Kasumi-1 (cell line): Measurements from ENCODE around the gene ZNF813.
"Not testable (repeated sequence)": the region's sequence is repeated elsewhere in the genome, so short reads cannot be mapped to it uniquely, and the experiment has no call there.

Experiments used
- DNase-seq, 2 experiments: peaks; one replicate each; lab custom pipeline; 2025; lab: John Stamatoyannopoulos, UW

ZNF813 gene

GRCh38 chr19:53467485-53468262 lies at the start of gene ZNF813:
Gene ZNF813, plus strand, starts transcription at chr19:53467733. Its CDS starts 16,090 bp downstream, at chr19:53483823.
- DNase-seq: no peak

GRCh38 chr19:53420520-53421315 lies 46.8 kb upstream of the ZNF813 start:
- not testable (repeated sequence) for DNase-seq

- DNase-seq: no peak
Measured at GRCh38 chr19:53422551-53422950, 45.0 kb upstream of the ZNF813 start.

- not testable (repeated sequence) for DNase-seq
Measured at GRCh38 chr19:53423074-53423473, 44.5 kb upstream of the ZNF813 start.

- DNase-seq: not testable (repeated sequence)
Measured at GRCh38 chr19:53423680-53424079, 43.9 kb upstream of the ZNF813 start.

- no peak for DNase-seq
Measured at GRCh38 chr19:53424968-53425597, 42.5 kb upstream of the ZNF813 start.

GRCh38 chr19:53431399-53432087 lies 36.0 kb upstream of the ZNF813 start, which contains the start of gene ZNF761:
Gene ZNF761, plus strand, starts transcription at chr19:53431984. Its CDS starts 15,285 bp downstream, at chr19:53447269.
- DNase-seq: peak; percentile 22 to 48

- no peak for DNase-seq
Measured at GRCh38 chr19:53432088-53432661, 35.4 kb upstream of the ZNF813 start.

GRCh38 chr19:53443809-53444208 lies 23.7 kb upstream of the ZNF813 start:
- not testable (repeated sequence) for DNase-seq

- not testable (repeated sequence) for DNase-seq
Measured at GRCh38 chr19:53447196-53447595, 20.3 kb upstream of the ZNF813 start.

- no peak for DNase-seq
Measured at GRCh38 chr19:53455828-53456227, 11.7 kb upstream of the ZNF813 start.

- not testable (repeated sequence) for DNase-seq
Measured at GRCh38 chr19:53460131-53460721, 7.3 kb upstream of the ZNF813 start.

- DNase-seq: no peak
Measured at GRCh38 chr19:53461866-53462265, 5.7 kb upstream of the ZNF813 start.

GRCh38 chr19:53462861-53463260 lies 4.7 kb upstream of the ZNF813 start:
- no peak for DNase-seq

GRCh38 chr19:53463263-53463662 lies 4.3 kb upstream of the ZNF813 start:
- DNase-seq: no peak

GRCh38 chr19:53466726-53467484 lies 628 bp upstream of the ZNF813 start:
- no peak for DNase-seq

- DNase-seq: not testable (repeated sequence)
Measured at GRCh38 chr19:53468628-53469027, 1.1 kb downstream of the ZNF813 start.

- DNase-seq: no peak
Measured at GRCh38 chr19:53471916-53472315, 4.4 kb downstream of the ZNF813 start.

GRCh38 chr19:53474832-53475231 lies 7.3 kb downstream of the ZNF813 start:
- not testable (repeated sequence) for DNase-seq

GRCh38 chr19:53475470-53475869 lies 7.9 kb downstream of the ZNF813 start:
- not testable (repeated sequence) for DNase-seq
